ES-I3 (cell line): ENCODE results near the gene STIL.

Experiments used
- H3K36me3 ChIP-seq: 2 replicates; pipeline ENCODE4 v1.6.1; 2013; ENCODE audit warnings: mild to moderate bottlenecking, low read length, control low read depth, moderate library complexity; ENCODE audit not compliant: insufficient read depth
- H3K4me1 ChIP-seq: 2 replicates; pipeline ENCODE4 v1.6.1; 2013; ENCODE audit warnings: mild to moderate bottlenecking, control low read depth, low read length; ENCODE audit not compliant: insufficient read depth
- H3K9ac ChIP-seq: 2 replicates; pipeline ENCODE4 v1.6.1; 2013; ENCODE audit warnings: low read depth, mild to moderate bottlenecking, low read length, moderate library complexity
- H3K9me3 ChIP-seq: 2 replicates; pipeline ENCODE4 v1.6.1; 2013; ENCODE audit warnings: mild to moderate bottlenecking, low read length, moderate library complexity; ENCODE audit not compliant: control insufficient read depth, insufficient read depth

The STIL gene

GRCh38 chr1:47235806-47236205 lies 78.1 kb downstream of the STIL start:
- H3K9ac ChIP-seq, result no peak overlapping the region
- H3K36me3 ChIP-seq, result no peaks in the 10 kb centered on the region
- H3K9me3 ChIP-seq, result no peaks in the 10 kb centered on the region
- 0 out of 2 replicates have a peak, but pooled peaks cover 3% of the 10 kb centered on the region for H3K4me1 ChIP-seq

- H3K4me1 ChIP-seq, result 0 out of 2 replicates have a peak, but pooled peaks cover 3% of the 10 kb centered on the region
- H3K9me3 ChIP-seq, result no peaks in the 10 kb centered on the region
- H3K36me3 ChIP-seq, result no peaks in the 10 kb centered on the region
- no peak overlapping the region for H3K9ac ChIP-seq
Observed at GRCh38 chr1:47235241-47235681, 78.7 kb downstream of the STIL start.

GRCh38 chr1:47233186-47233585 lies 80.8 kb downstream of the STIL start:
- H3K36me3 ChIP-seq, result no peaks in the 10 kb centered on the region
- H3K4me1 ChIP-seq, result 0 out of 2 replicates have a peak, but pooled peaks cover 6% of the 10 kb centered on the region
- no peak overlapping the region for H3K9ac ChIP-seq
- no peaks in the 10 kb centered on the region for H3K9me3 ChIP-seq

- Histone ChIP-seq H3K36me3 (no peaks in the 10 kb centered on the region), H3K4me1 (0 out of 2 replicates have a peak, but pooled peaks cover 6% of the 10 kb centered on the region), H3K9ac (peak within 1 kb of the TSS; percentile 43; the same call in 1 of the 2 replicates), H3K9me3 (no peaks in the 10 kb centered on the region)
Observed at GRCh38 chr1:47232187-47232874, 81.6 kb downstream of the STIL start, which contains the start of gene TAL1. Gene TAL1 (minus strand): TSS chr1:47232225. CDS start chr1:47225888, 6,337 bp downstream.

- H3K9me3 ChIP-seq, result no peaks in the 10 kb centered on the region
- no peaks in the 10 kb centered on the region for H3K36me3 ChIP-seq
- 0 out of 2 replicates have a peak, but pooled peaks cover 6% of the 10 kb centered on the region for H3K4me1 ChIP-seq
- peak overlapping the region; percentile 43; the same call in 1 of the 2 replicates for H3K9ac ChIP-seq
Observed at GRCh38 chr1:47231301-47232186, 82.4 kb downstream of the STIL start.

GRCh38 chr1:47230692-47231300 lies 83.2 kb downstream of the STIL start:
- H3K9me3 ChIP-seq, result no peaks in the 10 kb centered on the region
- H3K9ac ChIP-seq, result peak overlapping the region; percentile 16; the same call in 1 of the 2 replicates
- peaks cover 6% of the 10 kb centered on the region; the same call in 1 of the 2 replicates for H3K4me1 ChIP-seq
- H3K36me3 ChIP-seq, result no peaks in the 10 kb centered on the region

- Histone ChIP-seq H3K9me3 (no peaks in the 10 kb centered on the region), H3K9ac (peak overlapping the region; percentile 22; the same call in 1 of the 2 replicates), H3K36me3 (no peaks in the 10 kb centered on the region), H3K4me1 (peaks cover 6% of the 10 kb centered on the region; the same call in 1 of the 2 replicates)
Observed at GRCh38 chr1:47229886-47230691, 83.9 kb downstream of the STIL start.

- H3K36me3 ChIP-seq, result no peaks in the 10 kb centered on the region
- peaks cover 8% of the 10 kb centered on the region; the same call in 1 of the 2 replicates for H3K4me1 ChIP-seq
- H3K9me3 ChIP-seq, result no peaks in the 10 kb centered on the region
- H3K9ac ChIP-seq, result peak overlapping the region; percentile 22; the same call in 1 of the 2 replicates
Observed at GRCh38 chr1:47229031-47229885, 84.7 kb downstream of the STIL start.

- no peaks in the 10 kb centered on the region for H3K9me3 ChIP-seq
- no peaks in the 10 kb centered on the region for H3K36me3 ChIP-seq
- H3K9ac ChIP-seq, result peak overlapping the region; percentile 22; the same call in 1 of the 2 replicates
- H3K4me1 ChIP-seq, result peaks cover 10% of the 10 kb centered on the region; the same call in 1 of the 2 replicates
Observed at GRCh38 chr1:47228644-47229030, 85.3 kb downstream of the STIL start.

GRCh38 chr1:47227341-47228232 lies 86.4 kb downstream of the STIL start:
- H3K4me1 ChIP-seq, result peaks cover 9% of the 10 kb centered on the region; the same call in 1 of the 2 replicates
- H3K36me3 ChIP-seq, result no peaks in the 10 kb centered on the region
- no peak overlapping the region for H3K9ac ChIP-seq
- no peaks in the 10 kb centered on the region for H3K9me3 ChIP-seq

GRCh38 chr1:47226839-47227215 lies 87.1 kb downstream of the STIL start:
- H3K36me3 ChIP-seq, result no peaks in the 10 kb centered on the region

More at GRCh38 chr1:47226839-47227215, 87.1 kb downstream of the STIL start:
- Histone ChIP-seq H3K4me1 (peaks cover 7% of the 10 kb centered on the region; the same call in 1 of the 2 replicates), H3K9me3 (no peaks in the 10 kb centered on the region), H3K9ac (no peak overlapping the region)
